ENCODE measurements around the gene GANAB.
"Not testable (repeated sequence)": the region's sequence is repeated elsewhere in the genome, so short reads cannot be mapped to it uniquely, and the experiment has no call there.

GANAB gene

DNA sequence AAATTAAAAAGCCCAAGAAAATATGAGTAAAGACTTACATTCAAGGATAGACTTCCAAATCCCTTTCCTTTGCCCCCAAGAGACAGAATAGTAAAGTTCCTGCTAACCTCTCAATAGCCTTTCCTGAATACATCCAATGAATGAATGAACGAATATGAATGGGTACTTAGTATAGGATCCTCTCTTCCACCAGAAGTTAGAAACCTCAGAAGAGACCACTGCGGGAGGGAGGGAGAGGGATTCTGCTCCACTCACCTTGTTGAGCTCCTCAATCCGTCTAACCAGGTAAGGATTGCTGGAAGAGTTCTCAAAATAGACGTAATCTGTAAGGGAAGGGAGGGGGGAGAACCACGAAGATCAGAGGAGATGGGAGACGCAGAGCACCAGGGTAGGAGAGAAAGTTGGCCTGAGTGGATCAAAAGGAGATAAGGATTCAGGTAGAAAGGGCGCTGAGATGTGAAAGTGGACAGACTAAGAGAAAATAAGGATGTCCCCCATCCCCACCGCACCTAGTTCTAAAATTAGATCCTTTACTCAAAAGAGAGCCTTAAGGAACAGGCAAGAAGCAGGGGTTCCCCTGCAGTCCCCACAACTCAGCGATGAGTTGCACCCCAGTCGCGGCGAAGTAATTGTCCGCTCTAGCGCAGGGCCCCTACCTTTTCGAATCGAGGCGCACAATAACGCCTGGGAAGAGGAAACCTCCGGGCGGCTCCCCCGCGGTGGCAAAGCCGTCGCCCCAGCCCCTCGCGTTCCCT lies 45.9 kb downstream of the GANAB start:
- DNase-seq (ENCODE audit: low spot score), result no peak

GRCh38 chr11:62599901-62600300 lies 46.5 kb downstream of the GANAB start:
- no peak for DNase-seq (ENCODE audit: low spot score)

DNA sequence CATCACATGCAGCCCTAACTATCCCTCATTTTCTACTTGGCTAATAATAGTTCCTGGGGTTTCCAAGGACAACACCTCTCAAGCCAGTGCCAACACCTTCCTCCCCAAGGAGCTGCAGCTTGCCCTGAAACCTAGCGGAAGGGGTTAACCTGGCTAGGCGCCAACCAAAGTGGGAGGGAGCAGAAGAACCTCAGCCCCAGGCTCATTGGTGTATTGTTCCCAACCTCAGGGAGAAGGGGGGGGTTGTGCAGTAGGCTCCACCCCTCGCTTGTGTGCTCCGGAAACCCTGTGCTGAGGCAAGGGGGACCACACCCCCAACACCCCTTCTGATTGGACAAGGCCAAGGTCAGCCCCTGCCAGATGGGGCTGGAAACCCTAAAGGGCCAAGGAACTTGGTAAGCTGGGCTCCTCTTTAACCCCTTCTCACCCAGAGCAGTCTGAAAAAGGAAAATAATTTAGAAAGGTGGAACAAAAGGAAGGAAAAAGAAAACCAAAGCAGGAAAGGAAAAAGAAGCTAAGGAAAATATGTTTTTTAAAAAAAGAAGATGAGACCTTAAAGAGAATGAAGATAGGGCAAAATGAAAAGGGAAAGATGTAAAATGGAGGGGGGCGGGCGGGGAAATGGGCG lies 47.2 kb downstream of the GANAB start:
- DNase-seq (ENCODE audit: low spot score), result peak; percentile 98

GRCh38 chr11:62595124-62595523 lies 51.3 kb downstream of the GANAB start:
- no peak for DNase-seq (ENCODE audit: low spot score)

GRCh38 chr11:62593434-62594044 lies 52.9 kb downstream of the GANAB start:
- DNase-seq (ENCODE audit: low spot score), result peak; percentile 86

DNA sequence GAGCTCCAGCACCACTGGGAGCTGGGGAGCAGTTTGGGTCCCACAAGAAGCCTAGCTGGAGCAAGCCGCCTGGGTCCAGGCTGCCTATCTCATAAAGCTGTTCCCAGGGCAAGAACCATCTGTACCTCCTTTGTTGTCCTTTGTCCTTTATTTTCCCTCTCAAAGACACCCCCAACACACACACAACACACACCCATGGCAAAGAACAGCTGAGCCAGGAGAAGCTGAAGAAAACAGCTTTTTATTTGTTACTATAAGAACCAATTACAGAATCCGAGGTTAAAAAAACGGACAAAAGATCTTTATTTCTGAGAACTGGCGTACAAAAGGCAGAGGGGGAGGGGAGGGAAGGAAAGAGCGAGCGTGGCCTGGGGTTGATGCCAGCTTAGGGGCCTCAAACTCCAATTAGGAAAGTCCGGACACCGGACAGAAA lies 53.4 kb downstream of the GANAB start:
- DNase-seq (ENCODE audit: low spot score), result peak; percentile 92

- DNase-seq (ENCODE audit: low spot score), result peak; percentile 59
These were observed 54.1 kb downstream of the GANAB start for GRCh38 chr11:62592146-62592815.

DNA sequence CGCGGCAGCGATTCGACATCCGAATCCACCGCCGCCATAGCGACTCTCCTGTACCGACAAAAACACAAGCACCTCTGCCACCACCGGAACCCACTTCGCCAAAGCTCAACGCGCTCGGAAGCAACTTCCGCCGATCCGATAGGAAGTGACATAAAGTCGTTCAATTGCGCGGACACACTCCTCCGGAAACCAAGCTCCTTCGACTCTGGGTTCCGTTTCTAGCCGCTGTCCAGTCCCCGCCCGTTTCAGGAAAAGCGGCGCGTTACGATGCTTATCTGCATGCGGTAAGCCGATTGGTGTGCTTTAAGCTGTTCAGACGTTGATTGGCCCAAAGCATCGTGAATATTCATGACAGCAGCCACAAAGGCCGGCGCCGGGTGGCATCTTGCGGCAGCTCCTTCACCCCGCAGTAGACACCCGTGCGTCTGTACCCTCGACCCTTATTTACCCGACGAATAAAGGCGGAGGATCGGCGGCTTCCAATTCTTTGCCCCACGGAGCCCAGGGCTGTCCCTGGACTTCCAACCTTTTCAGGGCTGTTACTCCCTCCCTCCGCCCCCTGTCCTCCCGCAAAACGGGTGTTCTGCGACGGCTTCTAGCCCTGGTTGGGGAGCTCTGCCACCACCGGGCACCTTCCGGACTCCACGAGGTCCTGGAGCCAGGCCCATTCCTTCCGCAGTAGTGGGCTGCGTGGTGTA lies 54.8 kb downstream of the GANAB start, which contains the start of gene TUT1:
Gene TUT1 (minus strand): TSS at position 76 of the 698 bp plus-strand sequence. CDS start 38 bp downstream, at position 38.
- DNase-seq (ENCODE audit: low spot score), result peak; percentile 100

DNA sequence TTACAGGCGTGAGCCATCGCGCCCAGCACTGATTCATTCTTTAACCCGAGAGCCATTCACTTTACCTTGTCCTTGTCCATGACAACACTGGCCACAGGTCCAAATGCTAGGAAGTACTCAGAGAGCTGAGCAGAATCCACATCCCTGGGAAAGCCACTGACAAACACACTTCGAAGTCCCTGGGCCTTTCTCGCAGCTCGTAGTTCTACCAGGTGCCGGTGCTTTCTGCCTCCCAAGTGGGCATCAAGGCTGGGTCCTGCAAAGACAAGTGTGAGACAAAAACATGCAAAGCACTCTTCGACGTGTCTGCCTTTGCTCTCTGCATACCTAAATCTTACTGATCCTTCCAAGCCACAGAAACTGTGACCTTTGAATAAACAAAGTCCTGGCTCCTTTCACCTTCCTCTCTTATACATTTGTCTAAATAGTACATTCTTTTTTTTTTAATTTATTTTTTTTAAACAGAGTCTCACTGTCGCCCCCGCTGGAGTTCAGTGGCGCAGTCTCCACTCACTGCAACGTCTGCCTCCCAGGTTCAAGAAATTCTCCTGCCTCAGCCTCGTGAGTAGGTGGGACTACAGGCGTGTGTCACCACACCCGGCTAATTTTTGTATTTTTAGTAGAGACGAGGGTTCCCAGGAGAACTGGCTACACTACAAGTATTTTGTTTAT lies 57.3 kb downstream of the GANAB start:
- DNase-seq (ENCODE audit: low spot score), result no peak

- not testable (repeated sequence) for DNase-seq (ENCODE audit: low spot score)
These were observed 61.1 kb downstream of the GANAB start for GRCh38 chr11:62585356-62585755.

GRCh38 chr11:62581735-62582134 lies 64.7 kb downstream of the GANAB start:
- DNase-seq (ENCODE audit: low spot score), result not testable (repeated sequence)

DNA sequence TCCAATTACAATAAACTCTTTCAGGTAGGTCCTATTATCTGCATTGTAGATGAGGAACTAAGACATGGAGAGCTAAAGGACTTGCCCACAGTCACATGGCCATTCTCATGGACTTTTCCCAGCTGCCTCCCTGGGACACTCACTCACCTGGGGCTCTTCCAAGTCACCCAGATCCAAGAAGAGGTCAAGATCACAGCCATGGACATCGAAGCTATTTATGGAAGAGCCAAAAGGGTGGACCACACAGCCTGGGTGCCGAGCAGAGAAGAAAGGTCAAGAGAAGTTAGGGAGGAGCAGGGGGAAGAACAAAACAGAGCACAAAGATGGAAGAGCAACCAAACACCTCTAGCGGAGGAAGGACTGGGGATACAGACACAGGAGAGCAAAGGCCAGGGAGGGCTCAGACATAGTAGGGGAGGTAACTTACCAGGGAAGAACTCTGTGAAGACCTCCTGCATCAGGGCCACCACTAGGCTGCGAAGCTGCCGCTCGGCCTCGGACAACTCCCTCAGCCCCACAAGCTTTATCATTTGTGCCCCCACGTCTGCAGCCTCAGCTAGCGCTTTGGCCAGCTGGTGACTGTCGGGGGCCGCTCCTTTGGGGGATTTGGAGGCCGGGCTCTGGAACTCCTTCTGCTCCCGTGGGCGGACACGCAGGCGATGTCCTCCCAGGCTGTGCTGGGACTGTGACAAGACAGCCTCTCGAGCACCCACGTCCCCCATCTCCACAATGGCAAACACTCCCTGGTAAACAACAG lies 65.3 kb downstream of the GANAB start:
- DNase-seq (ENCODE audit: low spot score), result no peak

DNA sequence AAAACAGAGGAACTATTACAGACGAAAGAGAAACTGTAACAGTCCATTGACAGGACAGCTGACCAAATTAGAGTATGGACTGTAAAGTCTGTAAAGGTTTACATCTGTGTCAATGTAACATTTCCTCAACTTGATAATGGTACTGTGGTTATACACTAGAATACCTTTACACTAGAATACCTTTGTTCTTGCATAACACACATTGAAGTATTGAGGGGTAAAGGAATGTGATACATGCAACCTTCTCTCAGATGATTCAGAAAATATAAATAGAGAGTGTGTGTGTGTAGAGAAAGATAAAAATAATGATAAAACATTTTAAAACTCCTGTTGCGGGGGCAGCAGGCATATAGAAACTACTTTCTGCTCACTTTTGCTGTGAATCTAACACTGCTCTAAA lies 67.2 kb downstream of the GANAB start:
- no peak for DNase-seq (ENCODE audit: low spot score)

DNA sequence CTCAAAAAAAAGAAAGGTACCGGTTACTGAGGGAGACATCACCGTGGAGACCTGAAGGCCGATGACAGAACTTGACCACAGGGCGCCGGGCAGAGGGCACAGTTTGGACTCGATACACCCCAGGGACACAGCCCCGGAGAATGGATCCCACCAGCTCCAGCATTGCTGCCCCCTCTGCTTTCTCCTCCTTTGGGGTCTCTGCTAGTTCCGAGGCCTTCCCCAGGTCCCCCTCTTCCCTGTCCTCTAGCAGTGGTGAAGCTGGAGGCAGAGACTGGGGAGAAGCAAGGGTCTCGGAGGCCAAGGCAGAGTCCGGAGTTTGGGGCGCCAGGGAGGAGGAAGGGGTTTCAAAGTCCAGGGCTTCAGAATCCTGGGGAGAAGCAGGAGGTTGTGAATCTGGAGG lies 67.9 kb downstream of the GANAB start:
- no peak for DNase-seq (ENCODE audit: low spot score)

DNA sequence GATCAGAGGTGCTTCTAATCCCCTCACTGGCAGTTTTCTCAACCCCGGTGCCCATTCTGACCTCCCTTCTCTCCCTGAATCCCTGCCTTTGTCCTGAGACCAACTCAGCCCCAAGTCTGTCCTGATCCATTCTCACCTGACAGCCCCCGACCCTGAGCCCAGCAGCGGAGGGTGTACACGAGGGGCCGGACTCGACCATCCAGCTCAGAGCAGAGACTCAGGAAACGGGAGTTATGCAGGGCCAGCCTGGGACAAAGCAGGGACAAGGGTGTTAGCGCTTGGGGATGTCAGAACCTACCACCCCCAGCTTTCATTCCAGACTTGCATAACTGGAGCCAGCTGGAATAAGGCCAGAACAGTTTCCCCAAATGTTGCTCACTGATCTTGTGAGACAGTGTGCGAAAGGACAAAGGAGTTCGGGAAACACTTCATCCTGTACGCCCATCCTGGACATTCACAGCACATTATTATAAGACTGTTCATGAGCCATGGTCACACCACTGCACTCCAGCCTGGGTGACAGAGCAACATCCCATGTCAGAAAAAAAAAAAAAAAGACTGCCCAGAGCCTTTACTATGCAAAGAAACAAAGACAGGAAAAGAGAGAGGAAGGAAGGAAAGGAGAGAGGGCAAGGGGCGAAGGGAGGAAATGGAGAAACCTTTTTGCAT lies 69.2 kb downstream of the GANAB start:
- no peak for DNase-seq (ENCODE audit: low spot score)

- no peak for DNase-seq (ENCODE audit: low spot score)
These were observed 70.6 kb downstream of the GANAB start for GRCh38 chr11:62575837-62576236.

DNA sequence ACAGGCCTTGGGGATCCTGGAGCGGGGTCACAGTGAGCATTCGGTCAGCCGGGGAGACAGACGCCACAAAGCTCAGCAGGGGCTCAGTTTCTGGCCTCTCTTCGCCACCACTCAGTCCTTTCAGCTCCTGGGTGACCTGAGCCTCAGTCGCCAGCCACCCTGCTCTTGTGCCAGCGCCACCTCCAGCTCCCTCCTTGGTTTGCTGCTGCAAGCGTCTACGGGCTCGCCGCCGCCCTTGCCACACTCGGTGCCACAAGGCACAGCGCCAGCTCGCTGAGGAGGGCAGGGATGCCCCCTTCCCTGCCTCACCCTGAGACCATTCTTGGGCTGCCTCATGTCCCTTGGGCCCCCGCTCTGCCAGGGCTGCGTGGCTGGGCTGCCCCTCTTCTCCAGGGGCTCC lies 71.3 kb downstream of the GANAB start:
- DNase-seq (ENCODE audit: low spot score), result no peak

All from pons (tissue), 1 donor.